Lung (tissue), 12 donors: ENCODE data around the gene OLFML1. TPM values are rescaled to one million over a fixed set of nuclear protein-coding genes. Genes with fewer than 3 reads are reported as not detected.

ENCODE experiments used
- ATAC-seq: fragments of 200-7000 bp; cut with Tn5 transposase; one replicate; pipeline ENCODE4 v1.9.1; 2020; ENCODE audit warnings: moderate number of reproducible peaks; ENCODE audit not compliant: insufficient read depth, low FRiP score
- DNase-seq, 3 donors: peaks; one replicate each; pipeline ENCODE4 v3.0.0-alpha.2; 2013 to 2017
- H3K27ac ChIP-seq, 2 donors: one replicate each; pipeline ENCODE4 v1.5.1; 2013; ENCODE audit warnings: mild to moderate bottlenecking in 2 of 2, moderate library complexity in 2 of 2, control low read depth in 1 of 2, inconsistent platforms in 1 of 2, low read depth in 1 of 2, low read length in 1 of 2
- H3K27me3 ChIP-seq, 3 donors: one replicate each; pipeline ENCODE4 v1.5.1; 2013; ENCODE audit warnings: low read length in 2 of 3; ENCODE audit not compliant: control insufficient read depth in 3 of 3, insufficient read depth in 3 of 3
- H3K36me3 ChIP-seq, 4 donors: one replicate each; pipeline ENCODE4 v1.5.1; 2013; ENCODE audit warnings: low read length in 4 of 4, mild to moderate bottlenecking in 1 of 4, moderate library complexity in 1 of 4; ENCODE audit not compliant: control insufficient read depth in 4 of 4, insufficient read depth in 4 of 4
- H3K4me1 ChIP-seq, 5 donors: one replicate each; pipeline ENCODE4 v1.5.1; 2013; ENCODE audit warnings: low read length in 5 of 5, mild to moderate bottlenecking in 2 of 5, moderate library complexity in 1 of 5; ENCODE audit not compliant: control insufficient read depth in 5 of 5, insufficient read depth in 5 of 5
- H3K4me3 ChIP-seq: one replicate; pipeline ENCODE4 v1.5.1; 2013; ENCODE audit warnings: mild to moderate bottlenecking, control low read depth, moderate library complexity
- H3K9ac ChIP-seq, 2 donors: one replicate each; pipeline ENCODE4 v1.5.1; 2013; ENCODE audit warnings: low read length in 2 of 2, control low read depth in 1 of 2; ENCODE audit not compliant: insufficient read depth in 1 of 2
- H3K9me3 ChIP-seq, 4 donors: one replicate each; pipeline ENCODE4 v1.5.1; 2013; ENCODE audit warnings: low read length in 3 of 4, mild to moderate bottlenecking in 1 of 4, moderate library complexity in 1 of 4; ENCODE audit not compliant: control insufficient read depth in 4 of 4, insufficient read depth in 3 of 4
- CTCF ChIP-seq: IDR thresholded peaks from 2 replicates; pipeline ENCODE4 v1.5.1; 2012; ENCODE audit warnings: mild to moderate bottlenecking; ENCODE audit errors: control extremely low read depth, extremely low read depth
- WGBS, 2 donors: extraction: QIAGEN DNeasy Blood & Tissue Kit; methylation state at CpG; one replicate each; pipeline ENCODE4 v1.1.7; 2013; 5-methylcytosine and 5-hydroxymethylcytosine counted together
- polyA plus RNA-seq, 2 donors: library from polyadenylated mRNA; stranded (reverse); fragments of 200-250 nt; gene quantifications; one replicate each; pipeline ENCODE4 v1.2.1, GENCODE V29; 2013
- total RNA-seq, 2 donors: library from RNA; depleted of rRNA in 1 of 2; stranded (reverse); fragments of >200 nt in 1 of 2; gene quantifications; one replicate each; pipeline ENCODE4 v1.2.1, GENCODE V29; 2014 to 2021
- donor health status: control.
- donor health status: control.
- donor health status: Bipolar disorder and iron deficiency.
- donor health status: healthy.
- donor health status: DM: yes; HTN: yes; CAD: no.

Gene OLFML1
- total and polyA plus RNA-seq, 4 donors: 2.6 to 28.1 (median 9.5) TPM

- H3K27ac ChIP-seq: no peak overlapping the region
Observed at GRCh38 chr11:7451952-7452494, 33.3 kb upstream of the OLFML1 start.

GRCh38 chr11:7454854-7455253, 30.5 kb upstream of the OLFML1 start:
- Histone ChIP-seq H3K27ac (no peak overlapping the region), H3K4me3 (no peak overlapping the region), H3K27me3 (peaks cover 0 to 33% (median 9%) of the 10 kb centered on the region in 3 donors), H3K4me1 (peaks cover 0 to 5% (median 0%) of the 10 kb centered on the region in 5 donors), H3K9me3 (no peaks in the 10 kb centered on the region), H3K9ac (no peak overlapping the region), H3K36me3 (no peaks in the 10 kb centered on the region)
- no peak for DNase-seq
- 60 to 69% methylated on average over 2 of the region's 2 CpGs for WGBS, 2 donors
- ATAC-seq: no peak
- TF ChIP-seq CTCF: no peak

More at GRCh38 chr11:7451952-7452494, 33.3 kb upstream of the OLFML1 start:
- DNase-seq (peak in 2 of 3 donors; percentile 10 to 60), ATAC-seq (peak; percentile 49)
- WGBS, 2 donors: 68 to 81% methylated on average over 1 of the region's 1 CpG
- H3K9ac ChIP-seq: no peak overlapping the region
- peaks cover 0 to 11% (median 0%) of the 10 kb centered on the region in 5 donors for H3K4me1 ChIP-seq
- H3K9me3 ChIP-seq: no peaks in the 10 kb centered on the region
- no peak for TF ChIP-seq CTCF
- no peaks in the 10 kb centered on the region for H3K36me3 ChIP-seq
- no peak overlapping the region for H3K4me3 ChIP-seq
- H3K27me3 ChIP-seq: peaks cover 0 to 15% (median 4%) of the 10 kb centered on the region in 3 donors

- 34 to 74% methylated on average over 1 of the region's 1 CpG for WGBS, 2 donors
- ATAC-seq (no peak), DNase-seq (no peak)
- no peak overlapping the region for H3K4me3 ChIP-seq
- no peak for TF ChIP-seq CTCF
- H3K4me1 ChIP-seq: no peaks in the 10 kb centered on the region
- H3K36me3 ChIP-seq: no peaks in the 10 kb centered on the region
- H3K27ac ChIP-seq: no peak overlapping the region
- no peaks in the 10 kb centered on the region for H3K9me3 ChIP-seq
- H3K27me3 ChIP-seq: peaks cover 0 to 42% (median 12%) of the 10 kb centered on the region in 3 donors
- no peak overlapping the region for H3K9ac ChIP-seq
Observed at GRCh38 chr11:7457211-7457610, 28.1 kb upstream of the OLFML1 start.

GRCh38 chr11:7462706-7463105, 22.6 kb upstream of the OLFML1 start:
- Histone ChIP-seq H3K27me3 (peaks cover 0 to 60% (median 6%) of the 10 kb centered on the region in 3 donors), H3K27ac (no peak overlapping the region), H3K9me3 (peaks cover 0 to under 1% (median 0%) of the 10 kb centered on the region in 4 donors), H3K4me1 (no peaks in the 10 kb centered on the region), H3K36me3 (no peaks in the 10 kb centered on the region), H3K4me3 (no peak overlapping the region), H3K9ac (no peak overlapping the region)
- DNase-seq (no peak), ATAC-seq (no peak)
- WGBS, 2 donors: 92 to 97% methylated on average over 1 of the region's 1 CpG
- no peak for TF ChIP-seq CTCF
